GM18520 (cell line): Measurements from ENCODE around the gene AKAP17A.
A peak's percentile ranks its signal among the peaks of the same experiment; 100 is the strongest.

Experiments
- ATAC-seq: cut with Tn5 transposase; IDR thresholded peaks from one replicate; pipeline ENCODE4 v1.9.1; 2021; ENCODE audit not compliant: unreplicated experiment

Gene AKAP17A

GRCh38 chrX:1582686-1583437, 8.5 kb upstream of the AKAP17A start:
- ATAC-seq = peak; percentile 83

GRCh38 chrX:1584237-1585011, 7.0 kb upstream of the AKAP17A start:
- ATAC-seq = no peak

DNA sequence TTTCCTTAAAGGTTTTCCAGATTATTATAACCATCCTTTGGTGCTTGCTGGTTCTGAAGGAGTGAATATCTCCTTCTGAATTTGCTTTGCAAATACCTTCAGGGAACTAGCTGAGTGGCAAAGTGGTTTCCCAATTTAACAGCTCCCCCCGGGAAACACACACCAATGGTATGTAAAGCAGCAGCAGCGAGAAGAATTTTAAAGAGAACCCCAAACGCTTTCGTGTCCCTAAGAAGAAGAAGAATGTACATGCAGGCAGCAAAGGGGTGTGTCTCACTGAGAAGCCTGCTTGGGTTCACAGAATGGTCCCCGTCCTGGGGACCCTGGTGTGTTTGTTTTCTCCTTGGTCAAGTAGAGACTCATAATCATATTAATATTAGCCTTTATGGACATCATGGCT, 4.2 kb upstream of the AKAP17A start:
- no peak for ATAC-seq

DNA sequence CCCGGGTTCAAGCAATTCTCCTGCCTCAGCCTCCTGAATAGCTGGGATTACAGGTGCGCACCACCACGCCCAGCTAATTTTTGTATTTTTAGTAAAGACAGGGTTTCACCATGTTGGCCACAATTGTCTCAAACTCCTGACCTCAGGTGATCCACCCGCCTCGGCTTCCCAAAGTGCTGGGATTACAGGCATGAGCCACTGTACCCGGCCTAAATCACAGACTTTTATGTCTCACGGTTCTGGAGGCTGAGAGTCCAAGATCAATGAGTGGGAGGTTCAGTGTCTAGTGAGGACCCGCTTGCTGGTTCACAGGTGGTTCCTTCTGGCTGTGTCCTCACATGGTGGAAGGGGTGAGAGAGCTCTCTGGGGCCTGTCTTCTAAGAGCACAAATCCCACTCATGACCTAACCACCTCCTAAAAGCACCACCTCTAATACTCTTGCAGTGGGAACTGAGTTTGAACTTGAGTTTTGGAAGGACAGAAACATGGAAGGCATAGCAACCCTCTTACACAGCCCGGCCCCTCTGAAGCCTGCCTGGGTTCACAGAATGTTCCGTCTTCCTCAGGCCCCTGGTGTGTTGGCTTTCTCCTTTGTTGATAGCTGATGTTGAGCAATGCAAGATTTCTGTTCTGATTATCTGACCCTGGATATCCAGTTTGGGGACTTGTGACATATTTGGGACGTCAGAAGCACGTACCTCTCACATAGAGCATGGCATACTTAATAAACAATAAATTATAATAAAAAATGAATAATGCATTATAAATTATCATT, 1.9 kb upstream of the AKAP17A start:
- no peak for ATAC-seq

- no peak for ATAC-seq
These were observed 562 bp downstream of the AKAP17A start for GRCh38 chrX:1591863-1592469.

- no peak for ATAC-seq
These were observed 1.2 kb downstream of the AKAP17A start for GRCh38 chrX:1592470-1593142.

- ATAC-seq = no peak
These were observed 2.2 kb downstream of the AKAP17A start for GRCh38 chrX:1593286-1594271.

GRCh38 chrX:1595711-1596060, 4.3 kb downstream of the AKAP17A start:
- ATAC-seq = no peak

DNA sequence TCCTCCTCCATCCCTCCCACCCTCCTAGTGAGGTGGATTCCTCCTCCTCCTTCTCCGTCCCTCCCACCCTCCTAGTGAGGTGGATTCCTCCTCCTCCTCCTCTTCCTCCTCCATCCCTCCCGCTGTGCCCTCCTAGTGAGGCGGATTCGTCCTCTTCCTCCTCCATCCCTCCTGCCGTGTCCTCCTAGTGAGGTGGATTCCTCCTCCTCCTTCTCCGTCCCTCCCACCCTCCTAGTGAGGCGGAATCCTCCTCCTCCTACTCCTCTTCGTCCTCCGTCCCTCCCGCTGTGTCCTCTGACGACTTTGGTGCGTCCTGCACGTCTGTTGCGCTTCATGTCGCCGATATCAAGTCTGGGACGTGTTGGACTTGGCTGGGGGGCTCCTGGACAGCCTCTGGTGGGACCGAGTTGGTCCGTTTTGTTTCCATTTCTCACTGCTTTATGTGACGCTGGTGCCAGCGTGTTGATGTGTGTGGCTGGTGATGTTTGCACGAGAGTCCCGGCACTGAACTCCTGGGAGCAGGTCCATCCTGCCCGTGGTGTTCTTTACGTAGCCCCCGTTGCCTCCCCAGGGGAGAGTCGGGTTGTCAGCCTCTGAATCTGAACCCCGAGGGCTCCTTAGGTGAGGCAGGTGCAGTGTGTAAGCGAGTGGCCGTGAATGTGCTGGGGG, 5.4 kb downstream of the AKAP17A start:
- ATAC-seq = no peak

DNA sequence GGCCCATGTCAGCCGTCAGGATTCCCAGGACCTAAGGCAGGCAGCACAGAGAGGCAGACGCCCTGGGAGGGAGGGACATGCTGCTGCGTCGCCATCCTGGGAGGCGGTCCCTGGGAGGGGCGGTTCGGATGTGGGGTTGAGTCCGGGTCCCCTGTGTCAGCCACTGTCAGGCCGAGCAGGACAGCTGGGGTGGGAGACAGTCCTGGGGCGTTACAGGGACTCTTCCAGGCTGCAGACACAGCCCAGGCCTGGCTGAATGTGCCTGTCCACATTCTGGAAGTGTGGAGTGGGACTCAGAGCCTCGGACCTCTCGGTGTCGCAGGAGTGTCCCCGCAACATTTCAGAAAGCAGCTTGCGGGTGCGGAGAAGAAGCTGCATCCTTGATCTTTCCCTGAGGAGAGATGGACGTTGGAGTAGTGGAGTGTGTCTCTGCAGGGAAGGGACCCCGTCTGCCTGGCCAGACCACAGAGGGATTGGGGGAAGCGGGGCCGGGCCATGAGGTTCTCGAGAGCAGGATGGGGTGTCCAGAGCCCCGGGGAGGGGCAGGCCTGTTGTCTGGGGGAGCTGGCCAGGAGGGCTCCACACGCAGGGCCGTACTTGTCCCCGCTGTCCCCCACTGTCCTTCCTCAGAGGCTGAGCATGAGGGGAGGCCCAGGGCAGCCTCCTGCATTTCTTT, 6.1 kb downstream of the AKAP17A start:
- ATAC-seq = no peak

DNA sequence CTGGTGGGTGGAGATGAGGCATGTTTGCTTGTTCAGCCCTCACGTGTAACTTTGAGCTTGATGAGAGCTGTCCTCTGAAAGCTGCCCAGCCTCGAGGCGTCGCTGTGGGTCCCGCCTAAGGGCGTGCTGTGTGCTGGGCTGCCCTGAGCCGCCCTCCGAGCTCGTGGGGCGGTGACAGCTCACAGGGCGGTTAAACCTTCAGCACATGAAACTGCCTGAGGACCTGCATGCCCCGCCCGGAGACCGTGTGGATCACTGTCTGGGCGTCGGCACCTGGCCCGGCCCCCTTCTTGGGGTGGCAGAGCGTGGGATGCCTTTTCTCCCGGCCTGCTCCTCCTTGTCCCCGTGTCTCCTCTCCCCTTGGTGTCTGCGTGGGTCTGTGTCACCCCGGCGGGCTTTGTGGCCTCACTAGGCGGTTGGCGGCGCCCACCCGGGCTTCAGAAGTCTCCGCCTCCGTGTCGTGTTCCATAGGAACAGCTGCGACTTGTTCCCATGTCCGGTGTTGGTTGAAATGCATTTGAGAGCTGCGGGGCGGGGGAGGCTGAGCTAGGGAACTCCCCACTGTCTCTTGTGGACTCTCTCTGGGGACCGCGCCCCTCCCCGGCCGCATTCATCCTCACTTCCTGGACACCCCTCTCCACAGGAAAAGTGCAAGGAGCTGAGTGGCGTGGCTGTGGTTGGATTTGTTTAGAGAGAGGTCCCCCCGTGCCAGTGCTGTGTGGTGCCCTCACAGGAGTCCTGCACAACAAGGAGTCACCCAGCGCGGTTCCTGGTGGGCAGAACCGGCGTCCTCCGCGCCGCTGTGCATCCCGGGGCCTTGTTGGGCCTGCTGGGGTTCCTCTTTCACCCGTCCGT, 6.8 kb downstream of the AKAP17A start:
- ATAC-seq = no peak

DNA sequence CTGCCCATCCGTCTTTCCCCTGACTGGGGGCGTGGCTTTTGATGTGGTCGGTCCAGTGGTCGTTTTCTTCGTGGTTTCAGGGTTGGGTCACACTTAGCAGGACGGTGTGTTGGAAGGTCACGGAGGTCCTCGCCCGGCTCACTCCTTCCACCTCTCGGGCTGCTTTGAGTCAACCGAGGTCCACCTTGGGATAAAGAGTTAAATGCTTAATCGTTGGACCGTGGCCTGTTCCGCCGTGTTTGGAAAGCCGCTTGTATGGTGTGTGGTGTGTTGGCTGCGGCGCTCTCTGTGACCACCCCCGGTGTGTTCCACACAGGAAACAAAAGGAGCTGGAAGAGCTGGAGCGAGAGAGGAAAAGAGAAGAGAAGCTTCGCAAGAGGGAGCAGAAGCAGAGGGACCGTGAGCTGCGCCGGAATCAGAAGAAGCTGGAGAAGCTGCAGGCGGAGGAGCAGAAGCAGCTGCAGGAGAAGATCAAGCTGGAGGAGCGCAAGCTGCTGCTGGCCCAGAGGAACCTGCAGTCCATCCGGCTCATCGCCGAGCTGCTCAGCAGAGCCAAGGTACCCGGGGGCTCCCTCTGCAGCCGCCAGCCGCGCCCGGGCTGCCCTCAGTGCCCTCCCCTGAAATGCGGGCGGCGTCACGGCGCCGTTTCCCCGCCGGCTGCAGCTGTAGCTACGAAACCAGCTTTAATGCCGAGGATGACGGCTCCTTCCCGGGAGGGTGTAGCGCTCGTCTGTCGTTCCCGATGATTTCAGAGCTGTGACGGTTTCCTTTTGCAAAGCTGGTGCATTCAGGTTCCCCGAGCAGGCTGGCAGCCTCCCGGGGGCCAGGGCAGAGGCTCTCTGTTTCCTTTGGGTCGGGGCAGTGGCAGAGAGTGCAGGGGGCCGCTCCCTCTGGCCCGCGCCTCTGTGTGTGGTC, 7.7 kb downstream of the AKAP17A start:
- ATAC-seq = no peak

DNA sequence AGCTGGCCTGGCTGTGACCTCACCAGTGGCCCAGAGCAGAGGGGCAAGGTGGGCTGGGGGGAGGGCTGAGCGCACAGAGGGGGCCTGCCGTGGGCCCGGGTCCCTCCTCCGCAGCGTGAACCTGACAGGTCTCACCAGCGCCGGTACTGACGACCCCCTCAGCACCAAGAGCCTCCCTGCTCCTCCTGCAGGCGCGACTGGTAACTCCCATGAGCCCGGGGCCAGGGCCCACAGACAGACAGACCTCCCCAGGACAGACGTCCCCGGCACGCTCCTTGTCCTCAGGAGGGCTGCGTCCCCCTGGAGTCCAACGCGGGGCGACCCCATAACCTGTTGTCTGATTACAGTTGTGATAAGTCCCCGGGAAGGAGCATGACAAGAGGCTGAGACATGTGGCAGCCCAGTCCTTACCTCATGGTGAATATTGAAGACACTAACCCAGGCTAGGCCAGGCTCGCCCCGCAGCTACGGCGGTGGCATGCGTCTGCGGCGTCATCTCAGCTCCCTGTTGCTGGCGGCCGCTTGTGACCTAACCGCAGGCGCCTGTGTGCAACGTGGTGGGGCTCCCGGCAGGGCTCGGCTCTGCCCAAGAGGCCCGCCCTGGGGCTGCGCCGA, 8.5 kb downstream of the AKAP17A start:
- ATAC-seq = no peak

DNA sequence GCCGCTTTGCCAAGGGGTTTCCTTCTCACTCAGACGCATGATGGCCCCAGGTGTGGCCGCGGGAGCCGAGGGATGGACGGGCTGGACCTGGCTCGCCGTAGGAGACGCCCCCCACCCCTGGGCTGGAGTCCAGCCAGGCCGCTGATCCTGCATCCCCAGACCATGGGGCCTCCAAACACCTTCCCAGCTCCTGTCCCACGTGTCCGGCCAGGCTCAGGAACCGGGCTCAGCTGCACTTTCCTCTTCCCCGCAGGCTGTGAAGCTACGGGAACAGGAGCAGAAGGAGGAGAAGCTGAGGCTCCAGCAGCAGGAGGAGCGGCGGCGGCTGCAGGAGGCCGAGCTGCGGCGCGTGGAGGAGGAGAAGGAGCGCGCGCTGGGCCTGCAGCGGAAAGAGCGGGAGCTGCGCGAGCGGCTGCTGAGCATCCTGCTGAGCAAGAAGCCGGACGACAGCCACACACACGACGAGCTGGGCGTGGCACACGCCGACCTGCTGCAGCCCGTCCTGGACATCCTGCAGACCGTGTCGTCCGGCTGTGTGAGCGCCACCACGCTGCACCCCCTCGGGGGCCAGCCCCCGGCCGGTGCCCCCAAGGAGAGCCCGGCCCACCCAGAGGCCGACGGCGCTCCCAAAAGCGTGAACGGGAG, 9.1 kb downstream of the AKAP17A start:
- no peak for ATAC-seq

DNA sequence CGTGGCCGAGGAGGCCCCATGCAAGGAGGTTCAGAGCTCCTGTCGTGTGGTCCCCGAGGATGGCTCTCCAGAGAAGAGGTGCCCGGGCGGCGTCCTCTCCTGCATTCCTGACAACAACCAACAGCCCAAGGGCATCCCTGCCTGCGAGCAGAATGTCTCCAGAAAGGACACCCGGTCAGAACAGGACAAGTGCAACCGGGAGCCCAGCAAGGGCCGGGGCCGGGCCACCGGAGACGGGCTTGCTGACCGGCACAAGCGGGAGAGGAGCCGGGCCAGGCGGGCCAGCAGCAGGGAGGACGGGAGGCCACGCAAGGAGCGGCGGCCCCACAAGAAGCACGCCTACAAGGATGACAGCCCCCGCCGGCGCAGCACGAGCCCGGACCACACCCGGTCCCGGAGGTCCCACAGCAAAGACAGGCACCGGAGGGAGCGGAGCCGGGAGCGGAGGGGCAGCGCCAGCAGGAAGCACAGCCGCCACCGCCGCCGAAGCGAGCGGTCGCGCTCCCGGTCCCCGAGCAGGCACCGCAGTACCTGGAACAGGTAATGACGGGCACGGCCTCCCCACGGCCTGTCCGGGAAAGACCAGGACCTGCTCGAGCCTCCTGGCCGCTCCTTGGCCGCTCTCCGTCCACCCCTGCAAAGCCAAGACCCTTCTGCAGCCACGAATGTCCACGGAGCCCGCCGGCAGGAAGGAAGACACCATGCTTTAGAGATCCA, 9.8 kb downstream of the AKAP17A start:
- ATAC-seq = no peak
